B cell (primary cell): ENCODE measurements around the gene PDCD7. TPM values are rescaled to one million over a fixed set of nuclear protein-coding genes. Genes with fewer than 3 reads are reported as not detected.
"Not testable (repeated sequence)": the region's sequence is repeated elsewhere in the genome, so short reads cannot be mapped to it uniquely, and the experiment has no call there.

ENCODE experiments used
- ATAC-seq: fragments of 200-7000 bp; cut with Tn5 transposase; one replicate; pipeline ENCODE4 v1.10.0; 2021; ENCODE audit warnings: low read depth, mild to moderate bottlenecking, moderate number of reproducible peaks, moderate library complexity
- CTCF ChIA-PET: fragments of 350-600 bp; sonication (Branson Sonifier 250); formaldehyde crosslinking; loops from one replicate; lab custom pipeline; 2021; ENCODE audit warnings: antibody characterized with exemption, inconsistent platforms; lab: Charles Lee
- POLR2A ChIA-PET: fragments of 350-600 bp; sonication (Branson Sonifier 250); formaldehyde crosslinking; loops from one replicate; lab custom pipeline; 2021; ENCODE audit warnings: antibody characterized with exemption; lab: Charles Lee
- DNase-seq: peaks from one replicate; pipeline ENCODE4 v3.0.0; 2013
- H2AFZ ChIP-seq: 2 replicates; pipeline ENCODE4 v1.6.1; 2012; ENCODE audit warnings: mild to moderate bottlenecking, low read depth, low read length; ENCODE audit not compliant: insufficient read depth, poor library complexity, severe bottlenecking
- H3K27ac ChIP-seq, 2 donors: 1 replicate in 1 of 2; 2 replicates in 1 of 2; pipeline ENCODE4 v1.5.1; 2012 to 2013; ENCODE audit warnings: low read length in 2 of 2, mild to moderate bottlenecking in 2 of 2, moderate library complexity in 1 of 2
- H3K27me3 ChIP-seq, 4 experiments: fragments of 200-600 bp in 1 of 4; sonication (generic) in 1 of 4; replicated peaks in 1 of 4; 1 replicate in 2 of 4; 2 replicates in 2 of 4; pipeline versions ENCODE4 v1.6.1 to v1.7.0; 2013 to 2016; ENCODE audit warnings: low read length in 3 of 4, mild to moderate bottlenecking in 2 of 4, mixed read lengths in 1 of 4, moderate library complexity in 1 of 4; ENCODE audit not compliant: insufficient read depth in 4 of 4, control insufficient read depth in 3 of 4; ENCODE audit errors: control extremely low read depth in 1 of 4
- H3K36me3 ChIP-seq, 2 experiments: replicated peaks in 1 of 2; 1 replicate in 1 of 2; 2 replicates in 1 of 2; pipeline versions ENCODE4 v1.6.1 to v1.7.1; 2013; ENCODE audit warnings: low read length in 1 of 2; ENCODE audit not compliant: insufficient read depth in 2 of 2, control insufficient read depth in 1 of 2; ENCODE audit errors: control extremely low read depth in 1 of 2, extremely low read depth in 1 of 2
- H3K4me1 ChIP-seq, 2 donors: fragments of 200-600 bp in 1 of 2; sonication (generic) in 1 of 2; 1 replicate in 1 of 2; 2 replicates in 1 of 2; pipeline versions ENCODE4 v1.5.1 to v1.6.1; 2013 to 2017; ENCODE audit warnings: low read length in 2 of 2; ENCODE audit not compliant: control insufficient read depth in 2 of 2, insufficient read depth in 2 of 2
- H3K4me2 ChIP-seq: replicated peaks from 2 replicates; pipeline ENCODE3; 2012; ENCODE audit warnings: mild to moderate bottlenecking, low read depth, low read length; ENCODE audit not compliant: poor library complexity, severe bottlenecking
- H3K4me3 ChIP-seq, 5 experiments: fragments of 200-600 bp in 1 of 5; sonication (generic) in 1 of 5; 1 replicate in 3 of 5; 2 replicates in 2 of 5; pipeline versions ENCODE4 v1.5.1 to v1.7.0; 2011 to 2016; ENCODE audit warnings: low read length in 4 of 5, mild to moderate bottlenecking in 4 of 5, low read depth in 2 of 5, control low read depth in 1 of 5, moderate library complexity in 1 of 5; ENCODE audit not compliant: insufficient read depth in 1 of 5; ENCODE audit errors: control extremely low read depth in 1 of 5, extremely low read depth in 1 of 5
- H3K79me2 ChIP-seq: fragments of 200-600 bp; sonication (generic); one replicate; pipeline ENCODE4 v1.6.0; 2016; ENCODE audit warnings: low read length; ENCODE audit not compliant: control insufficient read depth, insufficient read depth
- H3K9ac ChIP-seq: fragments of 200-600 bp; sonication (generic); 2 replicates; pipeline ENCODE4 v1.6.1; 2017; ENCODE audit warnings: mild to moderate bottlenecking, low read length, moderate library complexity
- H3K9me3 ChIP-seq, 3 donors: one replicate each; pipeline versions ENCODE4 v1.6.1 to v1.7.1; 2013; ENCODE audit warnings: low read length in 2 of 3; ENCODE audit not compliant: control insufficient read depth in 2 of 3, insufficient read depth in 1 of 3; ENCODE audit errors: control extremely low read depth in 1 of 3
- H4K20me1 ChIP-seq: 2 replicates; pipeline ENCODE4 v1.6.0; 2012; ENCODE audit warnings: mild to moderate bottlenecking, low read length; ENCODE audit not compliant: insufficient read depth, control insufficient read depth, poor library complexity, severe bottlenecking
- H3K27ac Mint-ChIP-seq: one replicate; pipeline ENCODE4 v1.8.0; 2021; ENCODE audit warnings: mixed read lengths
- H3K27me3 Mint-ChIP-seq: one replicate; pipeline ENCODE4 v1.8.0; 2021; ENCODE audit warnings: mixed read lengths
- H3K4me1 Mint-ChIP-seq: one replicate; pipeline ENCODE4 v1.8.0; 2021; ENCODE audit warnings: mixed read lengths
- H3K4me3 Mint-ChIP-seq: one replicate; pipeline ENCODE4 v1.8.0; 2021; ENCODE audit warnings: mixed read lengths
- H3K9me3 Mint-ChIP-seq: one replicate; pipeline ENCODE4 v1.8.0; 2022; ENCODE audit warnings: mixed read lengths; ENCODE audit not compliant: insufficient read depth
- CTCF ChIP-seq: fragments of 200-600 bp; IDR thresholded peaks from one replicate; pipeline ENCODE4 v1.8.0; 2022; ENCODE audit warnings: antibody characterized with exemption, mild to moderate bottlenecking
- EZH2 ChIP-seq: IDR thresholded peaks from 2 replicates; pipeline ENCODE4 v1.6.1; 2012; ENCODE audit warnings: borderline replicate concordance, low read depth, mild to moderate bottlenecking, moderate library complexity, low read length; ENCODE audit not compliant: insufficient read depth, poor library complexity, severe bottlenecking
- WGBS: methylation state at CpG from one replicate; pipeline ENCODE4 v1.1.5; 2013; ENCODE audit warnings: missing lambda C conversion rate; ENCODE audit not compliant: insufficient coverage; 5-methylcytosine and 5-hydroxymethylcytosine counted together
- intact Hi-C: fragments of 100-400 bp; cut with micrococcal nuclease; formaldehyde crosslinking; loops from one replicate; pipeline ENCODE4 v1.10.0; 2022
- polyA plus RNA-seq: library from polyadenylated mRNA; depleted of rRNA; stranded (reverse); fragments of >200 nt; gene quantifications from 2 replicates; pipeline ENCODE4 v1.2.3, GENCODE V29; 2012
- total RNA-seq, 2 donors: library from RNA; stranded (reverse); fragments of 120-200 nt in 1 of 2; gene quantifications; 1 replicate in 1 of 2; 2 replicates in 1 of 2; pipeline versions ENCODE4 v1.2.3 to v1.2.4, GENCODE V29; 2013 to 2022

Gene PDCD7
- total and polyA plus RNA-seq, 2 donors (not counting 1 experiment from before 2014, with no cell fraction given), result 34.6 to 47.0 TPM

- no CpG with 5 or more reads among the region's 3 CpGs for WGBS
- Histone ChIP-seq H3K27ac (no peak overlapping the region), H3K4me1 (no peaks in the 10 kb centered on the region), H3K36me3 (peaks cover 2 to 26% of the 10 kb centered on the region in 2 experiments), H3K4me2 (no peak overlapping the region), H3K9me3 (no peaks in the 10 kb centered on the region), H3K4me3 (no peak overlapping the region), H3K79me2 (no peaks in the 10 kb centered on the region), H3K9ac (no peak overlapping the region), H2AFZ (no peak overlapping the region), H3K27me3 (no peaks in the 10 kb centered on the region), H4K20me1 (no peaks in the 10 kb centered on the region)
- Mint-ChIP-seq H3K4me3 (no peak overlapping the region), H3K4me1 (no peaks in the 10 kb centered on the region), H3K27me3 (no peaks in the 10 kb centered on the region), H3K27ac (no peak overlapping the region), H3K9me3 (no peaks in the 10 kb centered on the region)
- POLR2A ChIA-PET, result no interaction called here
- ATAC-seq (no peak), DNase-seq (no peak)
- intact Hi-C loops, result no loop called here
- TF ChIP-seq CTCF (no peak), EZH2 (no peak)
- CTCF ChIA-PET, result no interaction called here
Observed at GRCh38 chr15:65147902-65148301, 14.3 kb upstream of the PDCD7 start.

DNA sequence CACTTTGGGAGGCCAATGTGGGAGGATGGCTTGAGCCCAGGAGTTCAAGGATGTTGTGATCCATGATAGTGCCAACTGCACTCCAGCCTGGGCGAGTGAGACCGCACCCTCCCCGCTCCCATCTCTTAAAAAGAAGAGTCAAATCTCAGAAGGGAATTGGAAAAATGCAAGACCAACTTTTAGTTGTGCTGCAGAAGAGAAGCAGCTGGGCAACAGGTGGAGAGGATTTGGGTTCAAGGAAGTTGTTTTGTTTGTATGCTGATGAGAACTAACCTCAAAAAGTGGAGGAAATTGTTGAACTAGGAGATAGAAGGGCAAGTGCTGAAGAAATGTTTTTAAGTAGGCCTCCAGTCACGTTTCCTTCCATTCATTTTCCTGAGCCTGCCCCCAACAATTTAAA is 12.8 kb upstream of the PDCD7 start:
- H3K4me3 ChIP-seq, result no peak overlapping the region
- H3K9me3 ChIP-seq, result no peaks in the 10 kb centered on the region
- H4K20me1 ChIP-seq, result no peaks in the 10 kb centered on the region
- H3K79me2 ChIP-seq, result no peaks in the 10 kb centered on the region
- TF ChIP-seq CTCF, result no peak
- no peak overlapping the region for H2AFZ ChIP-seq
- no peaks in the 10 kb centered on the region for H3K4me1 ChIP-seq
- ATAC-seq, result no peak
- ChIA-PET POLR2A (no interaction called here), CTCF (no interaction called here)
- H3K27ac Mint-ChIP-seq, result no peak overlapping the region
- WGBS, result 89% methylated on average over 1 of the region's 4 CpGs
- DNase-seq, result no peak
- no peak overlapping the region for H3K27ac ChIP-seq
- intact Hi-C loops, result no loop called here
- no peaks in the 10 kb centered on the region for H3K27me3 ChIP-seq
- no peaks in the 10 kb centered on the region for H3K27me3 Mint-ChIP-seq
- no peak overlapping the region for H3K4me3 Mint-ChIP-seq
- H3K4me2 ChIP-seq, result no peak overlapping the region
- H3K4me1 Mint-ChIP-seq, result no peaks in the 10 kb centered on the region
- H3K36me3 ChIP-seq, result peaks cover 2 to 19% of the 10 kb centered on the region in 2 experiments
- no peak overlapping the region for H3K9ac ChIP-seq
- no peaks in the 10 kb centered on the region for H3K9me3 Mint-ChIP-seq

DNA sequence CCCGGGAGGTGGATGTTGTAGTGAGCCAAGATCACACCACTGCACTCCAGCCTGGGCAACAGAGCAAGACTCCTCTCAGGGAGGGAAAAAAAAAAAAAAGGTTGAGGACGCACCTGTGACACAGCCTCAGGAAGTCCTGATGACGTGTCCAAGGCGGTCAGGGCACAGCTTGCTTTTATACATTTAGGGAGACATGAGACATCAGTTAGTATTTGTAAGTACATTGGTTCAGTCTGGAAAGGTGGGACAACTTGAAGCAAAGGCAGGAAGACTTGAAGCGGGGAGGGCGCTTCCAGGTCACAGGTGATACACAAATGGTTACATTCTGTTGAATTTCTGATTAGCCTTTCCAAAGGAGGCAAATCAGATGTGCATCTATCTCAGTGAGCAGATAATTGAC is 5.0 kb upstream of the PDCD7 start:
- H3K4me1 ChIP-seq, H3K9me3 ChIP-seq, H2AFZ ChIP-seq, POLR2A ChIA-PET, H3K27ac ChIP-seq, H3K27ac Mint-ChIP-seq, ATAC-seq, H4K20me1 ChIP-seq, H3K4me3 Mint-ChIP-seq, H3K4me1 Mint-ChIP-seq, H3K27me3 ChIP-seq, H3K4me3 ChIP-seq, H3K36me3 ChIP-seq, DNase-seq, H3K27me3 Mint-ChIP-seq, H3K9ac ChIP-seq, intact Hi-C loops, H3K9me3 Mint-ChIP-seq, H3K4me2 ChIP-seq, H3K79me2 ChIP-seq, CTCF ChIA-PET: not testable (repeated sequence)
- 92% methylated on average over 5 of the region's 6 CpGs for WGBS
